Measurements from ENCODE around the gene RABGAP1. TPM values are rescaled to one million over a fixed set of nuclear protein-coding genes. Genes with fewer than 3 reads are reported as not detected.
"Not testable (repeated sequence)": the region's sequence is repeated elsewhere in the genome, so short reads cannot be mapped to it uniquely, and the experiment has no call there.

The RABGAP1 gene
- polyA plus RNA-seq (2013, experiment 1 of 2; ENCODE audit: insufficient read length) = 60.1 TPM
- 161 TPM for polyA plus RNA-seq (2013, experiment 2 of 2; ENCODE audit: insufficient read length)

DNA sequence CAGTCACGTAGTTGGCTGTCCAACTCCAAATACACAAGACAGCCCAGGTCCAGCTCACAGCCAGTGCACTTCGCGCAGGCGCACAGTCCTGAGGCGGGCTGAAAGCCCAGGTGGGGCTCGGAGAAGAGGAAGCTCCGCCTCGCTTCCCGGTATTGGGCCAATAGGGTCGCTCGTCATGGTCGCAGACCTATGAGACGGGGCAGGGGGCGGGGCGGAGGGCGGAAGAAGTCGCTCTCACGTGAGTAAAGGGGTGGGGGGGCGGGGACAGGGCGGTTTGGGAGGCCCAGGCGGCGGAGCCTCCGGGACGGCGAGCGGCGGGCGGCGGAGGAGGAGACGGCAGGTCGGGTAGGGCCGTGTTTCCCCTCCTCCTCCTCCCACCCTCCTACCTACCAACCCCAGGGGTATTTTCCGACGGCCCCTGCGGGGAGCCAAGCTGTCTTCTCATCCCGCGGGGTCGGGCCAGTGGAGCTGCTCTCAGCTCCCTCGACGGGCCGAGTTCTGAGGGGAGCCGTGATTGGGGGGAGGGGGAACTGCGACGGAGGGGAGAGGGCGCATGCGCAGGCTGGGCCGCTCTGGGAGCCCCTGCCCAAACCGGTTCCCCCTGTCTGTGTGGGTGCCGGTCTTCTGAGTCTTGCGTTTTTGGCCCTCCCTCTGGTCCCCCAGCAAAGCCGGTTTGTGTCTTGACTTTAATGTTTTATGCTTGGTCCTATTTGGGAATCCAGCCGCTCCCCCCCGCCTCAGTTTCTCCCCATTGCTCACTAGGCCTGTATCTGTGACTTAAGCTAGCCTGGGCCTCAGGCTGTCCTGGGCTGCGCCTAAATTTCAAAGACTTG, at the start of gene RABGAP1:
Gene RABGAP1, plus strand, starts transcription at position 272 of the 833 bp plus-strand sequence. CDS start 16,040 bp downstream, outside the sequence.
- peak; percentile 98 for DNase-seq

DNA sequence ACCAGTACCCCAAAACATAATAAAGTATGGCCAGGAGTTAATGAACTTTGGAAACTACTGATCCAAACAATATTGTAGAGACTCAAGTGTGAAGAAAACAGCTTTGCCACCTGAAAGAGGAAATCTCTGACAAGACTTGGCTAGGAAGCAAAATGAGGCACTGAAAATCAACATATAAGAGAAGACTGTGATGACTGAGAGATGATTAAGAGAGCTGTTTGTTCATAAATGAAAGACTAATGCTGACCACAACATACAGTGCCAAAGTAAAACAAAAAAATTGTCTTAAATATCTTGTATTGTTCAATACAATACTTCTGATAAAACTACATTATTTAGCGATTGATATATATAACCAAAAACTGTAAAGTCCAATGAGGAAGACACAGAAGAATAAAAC, 42.9 kb upstream of the RABGAP1 start:
- no peak for DNase-seq

DNA sequence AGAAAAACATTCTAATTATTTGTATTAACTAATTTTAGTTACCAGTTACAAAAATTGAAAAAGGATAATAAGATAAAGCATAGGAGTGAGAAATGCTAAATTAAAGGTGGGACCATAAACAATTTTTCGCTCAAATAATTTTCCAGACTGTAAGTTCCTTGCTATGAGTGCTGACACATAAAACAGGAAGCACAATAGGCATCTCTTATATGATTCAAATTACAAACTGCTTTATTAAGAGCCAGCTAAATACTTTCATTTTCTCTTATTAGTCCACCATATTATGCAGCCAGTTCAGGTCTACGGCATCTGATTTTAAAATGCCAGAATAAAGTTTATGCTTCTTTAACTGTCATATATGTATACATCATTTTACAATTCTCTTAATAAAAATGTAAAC, 40.0 kb upstream of the RABGAP1 start:
- peak; percentile 15 for DNase-seq

DNA sequence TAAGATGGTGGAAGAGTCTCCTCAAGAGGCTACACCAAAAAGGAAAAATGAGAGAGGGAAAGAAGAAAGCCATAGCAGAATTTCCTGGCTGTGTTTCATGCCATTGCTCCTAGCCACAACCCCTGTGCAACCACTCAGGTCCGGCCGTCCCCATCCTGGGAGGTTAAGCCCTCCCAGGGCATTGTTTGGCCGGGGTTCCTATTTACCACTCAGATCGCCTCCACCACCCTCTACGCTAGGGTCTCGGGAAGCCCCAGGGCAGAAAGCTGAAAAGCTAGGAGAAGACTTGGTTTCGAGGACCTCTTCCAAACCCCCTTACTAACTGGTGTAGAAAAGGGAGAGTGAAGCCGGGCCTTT, 36.4 kb upstream of the RABGAP1 start:
- peak; percentile 30 for DNase-seq

DNA sequence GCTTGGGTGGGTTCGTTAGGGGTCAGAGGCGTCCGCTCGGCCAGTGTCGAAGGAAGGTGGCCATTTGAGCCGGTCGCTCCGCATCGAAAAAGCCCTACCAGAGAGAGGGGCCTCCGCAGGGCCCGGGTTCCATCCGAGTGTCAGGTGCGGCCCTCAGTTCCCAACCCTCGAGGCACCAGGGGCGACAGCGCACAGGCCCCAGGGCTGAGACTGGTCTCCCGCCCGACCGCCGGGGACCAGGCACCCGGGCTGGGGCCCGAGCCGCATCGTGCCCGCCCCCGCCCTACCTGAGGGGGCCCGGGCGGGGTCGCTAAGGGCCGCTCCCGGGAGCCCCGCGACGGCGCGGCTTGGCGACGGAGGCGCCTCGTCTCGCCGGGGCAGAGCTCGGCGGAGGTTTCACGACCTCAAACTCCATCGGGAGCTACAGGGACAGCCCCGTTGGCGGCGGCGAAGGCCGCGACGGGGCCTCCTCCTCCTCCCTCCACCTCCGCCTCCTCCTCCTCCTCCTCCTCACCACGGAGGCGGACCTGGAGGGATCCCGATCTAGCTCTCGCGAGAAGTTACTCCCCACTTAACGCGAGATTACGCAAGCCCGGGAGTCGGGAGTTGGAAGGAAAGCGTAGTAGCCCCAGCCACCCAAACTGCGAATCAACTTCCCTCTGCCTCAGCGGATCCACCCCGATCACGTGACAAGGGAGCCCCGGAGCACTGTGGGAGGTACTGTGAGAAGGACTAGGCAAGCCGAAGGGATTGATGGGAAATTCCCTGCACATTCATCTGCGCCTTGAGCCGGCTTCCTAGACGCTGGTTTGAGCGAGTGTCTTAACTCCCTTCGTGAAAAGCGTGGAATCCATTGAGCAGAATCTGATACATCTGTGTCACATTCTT, 35.8 kb upstream of the RABGAP1 start, which contains the start of gene RC3H2:
Gene RC3H2, minus strand, starts transcription at position 537 of the 888 bp plus-strand sequence. CDS start 7,850 bp downstream, outside the sequence.
- peak; percentile 100 for DNase-seq

DNA sequence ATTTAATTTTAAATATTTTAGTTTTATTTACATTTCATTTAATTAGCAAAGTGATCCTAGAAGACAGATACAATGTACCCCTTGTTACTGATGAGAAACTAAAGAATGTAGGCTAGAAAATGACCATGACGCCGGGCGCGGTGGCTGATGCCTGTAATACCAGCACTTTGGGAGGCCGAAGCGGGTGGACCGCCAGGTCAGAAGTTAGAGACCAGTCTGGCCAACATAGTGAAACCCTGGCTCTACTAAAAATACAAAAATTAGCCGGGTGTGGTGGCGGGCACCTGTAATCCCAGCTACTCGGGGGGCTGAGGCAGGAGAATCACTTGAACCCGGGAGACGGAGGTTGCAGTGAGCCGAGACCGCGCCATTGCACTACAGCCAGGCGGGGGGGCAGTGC, 34.7 kb upstream of the RABGAP1 start:
- not testable (repeated sequence) for DNase-seq

DNA sequence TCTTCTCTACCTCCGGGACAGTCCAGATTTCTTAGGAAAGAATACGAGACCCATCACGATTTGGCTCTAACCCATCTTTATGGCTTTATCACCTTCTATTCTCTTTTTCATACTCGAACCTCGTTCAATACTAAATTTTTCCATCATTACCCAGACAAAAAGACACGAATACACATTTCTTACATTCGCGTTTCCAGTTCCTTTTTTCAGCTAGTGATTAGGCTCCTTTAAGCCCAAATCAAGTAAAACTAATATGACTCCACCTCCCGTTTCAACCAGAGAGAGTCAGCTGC, 28.2 kb upstream of the RABGAP1 start:
- DNase-seq = no peak

DNA sequence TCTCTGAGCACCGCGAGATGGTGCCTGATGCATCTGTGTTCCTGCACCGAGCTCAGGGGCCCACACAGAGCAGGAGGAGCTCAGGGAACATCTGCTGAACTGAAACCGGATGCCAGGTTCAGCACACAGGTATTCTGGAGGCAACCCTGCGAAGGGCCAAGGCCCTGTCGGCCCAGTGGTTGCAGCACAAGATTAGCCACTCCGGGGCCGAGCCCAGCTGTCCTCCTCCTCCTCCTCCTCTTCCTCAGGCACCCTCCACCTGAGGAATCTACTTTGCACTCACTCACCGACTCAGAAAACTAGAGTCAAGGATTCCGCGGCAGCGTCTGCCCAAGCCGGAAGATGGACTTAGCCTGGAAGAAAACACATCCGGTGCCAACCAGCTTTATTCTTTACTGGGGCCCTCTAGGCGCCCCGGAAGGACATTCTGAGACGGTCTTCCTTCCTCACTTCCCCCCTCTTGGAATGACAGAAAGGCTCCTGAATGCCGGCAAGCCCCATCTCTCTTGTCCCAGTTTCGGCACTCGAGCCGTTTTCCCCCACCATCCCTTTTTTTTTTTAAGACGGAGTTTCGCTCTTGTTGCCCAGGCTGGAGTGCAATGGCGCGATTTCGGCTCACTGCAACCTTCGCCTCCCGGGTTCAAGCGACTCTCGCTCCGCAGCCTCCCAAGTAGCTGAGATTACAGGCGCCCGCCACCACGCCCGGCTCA, 27.7 kb upstream of the RABGAP1 start, which contains the start of gene ZBTB6:
Gene ZBTB6, minus strand, starts transcription at position 360 of the 710 bp plus-strand sequence. CDS start 1,251 bp downstream, outside the sequence.
- peak; percentile 90 for DNase-seq

DNA sequence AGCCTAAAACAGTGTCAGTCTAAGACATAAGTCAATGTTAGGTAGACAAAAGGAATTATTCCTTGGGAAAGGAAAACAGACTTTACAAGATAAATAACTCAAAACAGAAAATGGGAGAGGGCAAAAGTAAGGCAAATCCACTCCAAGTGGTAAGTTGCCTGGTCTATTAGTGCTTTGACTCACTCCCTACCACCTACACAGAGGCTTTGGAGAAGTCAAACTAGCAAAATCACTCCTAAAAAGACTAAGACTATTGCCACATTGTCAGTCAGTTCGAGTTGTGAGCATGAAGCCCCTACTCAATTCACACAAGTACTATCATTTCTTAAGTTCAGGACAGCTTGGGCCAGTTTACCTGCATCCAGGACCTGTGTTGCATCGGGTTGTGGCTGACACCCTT, 22.5 kb upstream of the RABGAP1 start:
- no peak for DNase-seq

DNA sequence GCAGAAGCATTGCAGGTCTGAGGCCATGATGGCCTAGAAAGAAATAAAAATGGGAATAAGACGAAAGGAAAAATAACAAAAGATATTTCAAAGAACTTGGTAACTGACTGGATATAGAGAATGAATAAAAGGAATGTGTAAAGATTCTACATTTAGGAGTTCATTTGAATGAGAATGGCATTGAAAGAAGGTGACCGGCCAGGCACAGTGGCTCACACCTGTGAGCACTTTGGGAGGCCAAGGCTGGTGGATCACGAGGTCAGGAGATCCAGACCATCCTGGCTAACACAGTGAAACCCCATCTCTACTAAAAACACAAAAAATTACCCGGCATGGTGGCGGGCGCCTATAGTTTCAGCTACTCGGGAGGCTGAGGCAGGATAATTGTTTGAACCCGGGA, 18.1 kb upstream of the RABGAP1 start:
- no peak for DNase-seq

DNA sequence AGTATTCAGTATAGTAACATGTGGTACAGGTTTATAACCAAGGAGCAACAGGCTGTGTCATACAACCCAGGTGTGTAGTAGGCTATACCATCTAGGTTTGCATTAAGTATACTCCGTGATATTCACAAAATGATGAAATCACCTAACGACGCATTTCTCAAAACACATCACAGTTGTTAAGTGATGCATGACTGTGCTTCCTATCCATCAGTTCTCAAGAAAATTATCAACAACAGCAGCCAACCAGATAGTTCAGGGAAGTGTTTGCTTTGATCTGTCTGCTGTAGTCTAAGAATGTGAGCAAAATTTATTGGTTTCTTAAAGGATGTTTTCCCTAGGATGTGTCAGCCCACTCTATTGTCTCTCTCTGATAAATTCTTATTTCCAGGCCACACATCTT, 16.9 kb upstream of the RABGAP1 start:
- DNase-seq = no peak

DNA sequence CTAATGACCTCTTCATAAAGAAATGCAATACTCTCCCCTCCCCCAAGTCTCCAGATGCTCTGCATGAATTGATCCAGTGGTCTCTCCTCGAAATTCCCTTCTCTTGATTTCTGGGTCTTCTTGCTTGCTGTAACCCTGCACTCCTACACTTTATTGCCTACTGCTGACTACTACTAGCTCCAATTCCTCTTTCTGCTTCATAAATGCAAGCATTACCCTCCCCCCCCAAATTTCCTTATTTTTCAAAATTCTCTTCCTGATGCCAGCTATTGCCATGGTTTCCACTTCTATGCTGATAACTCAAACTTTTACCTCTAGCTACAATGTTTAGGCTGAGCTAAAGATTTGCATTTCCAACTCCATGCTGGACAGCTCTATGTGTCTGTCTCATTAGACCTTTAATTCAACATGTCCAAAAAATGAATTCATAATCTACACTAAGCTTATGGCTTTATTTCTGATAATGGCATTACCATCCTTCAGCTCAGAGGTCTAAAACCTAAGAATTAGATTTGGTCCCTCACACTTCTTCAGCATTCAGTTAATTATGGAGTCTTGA, 10.9 kb upstream of the RABGAP1 start:
- DNase-seq = no peak

DNA sequence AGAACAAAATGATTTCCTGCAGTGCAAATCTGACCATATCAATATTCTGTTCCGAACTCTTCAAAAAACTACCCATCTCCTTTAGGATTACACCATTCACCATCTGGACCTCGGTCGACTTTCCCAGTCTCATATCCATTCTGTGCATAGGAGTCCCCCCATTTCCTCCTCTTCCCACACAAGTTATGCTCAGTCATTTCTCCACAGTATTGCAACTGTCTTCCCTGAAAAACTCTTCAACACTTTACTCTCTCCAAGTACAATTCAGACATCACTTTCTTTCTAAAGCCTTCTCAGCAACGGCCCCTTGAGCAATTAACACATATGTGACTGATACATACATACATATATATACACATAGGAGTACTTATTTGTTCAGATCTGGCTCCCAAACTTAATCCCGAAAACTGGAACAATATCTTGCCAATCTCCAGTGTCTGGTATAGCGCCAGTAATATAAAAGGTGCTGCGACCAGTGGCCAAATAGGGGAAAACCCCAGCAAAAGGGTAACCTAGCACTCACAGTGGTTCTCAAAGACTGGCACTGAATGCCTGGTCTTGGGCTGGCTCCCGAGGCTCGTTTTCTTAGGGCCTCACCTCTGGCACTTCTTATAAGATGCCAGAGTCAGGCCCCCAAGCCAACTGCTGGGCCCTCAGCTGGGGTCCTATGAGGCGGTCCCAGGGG, 10.1 kb upstream of the RABGAP1 start:
- no peak for DNase-seq

DNA sequence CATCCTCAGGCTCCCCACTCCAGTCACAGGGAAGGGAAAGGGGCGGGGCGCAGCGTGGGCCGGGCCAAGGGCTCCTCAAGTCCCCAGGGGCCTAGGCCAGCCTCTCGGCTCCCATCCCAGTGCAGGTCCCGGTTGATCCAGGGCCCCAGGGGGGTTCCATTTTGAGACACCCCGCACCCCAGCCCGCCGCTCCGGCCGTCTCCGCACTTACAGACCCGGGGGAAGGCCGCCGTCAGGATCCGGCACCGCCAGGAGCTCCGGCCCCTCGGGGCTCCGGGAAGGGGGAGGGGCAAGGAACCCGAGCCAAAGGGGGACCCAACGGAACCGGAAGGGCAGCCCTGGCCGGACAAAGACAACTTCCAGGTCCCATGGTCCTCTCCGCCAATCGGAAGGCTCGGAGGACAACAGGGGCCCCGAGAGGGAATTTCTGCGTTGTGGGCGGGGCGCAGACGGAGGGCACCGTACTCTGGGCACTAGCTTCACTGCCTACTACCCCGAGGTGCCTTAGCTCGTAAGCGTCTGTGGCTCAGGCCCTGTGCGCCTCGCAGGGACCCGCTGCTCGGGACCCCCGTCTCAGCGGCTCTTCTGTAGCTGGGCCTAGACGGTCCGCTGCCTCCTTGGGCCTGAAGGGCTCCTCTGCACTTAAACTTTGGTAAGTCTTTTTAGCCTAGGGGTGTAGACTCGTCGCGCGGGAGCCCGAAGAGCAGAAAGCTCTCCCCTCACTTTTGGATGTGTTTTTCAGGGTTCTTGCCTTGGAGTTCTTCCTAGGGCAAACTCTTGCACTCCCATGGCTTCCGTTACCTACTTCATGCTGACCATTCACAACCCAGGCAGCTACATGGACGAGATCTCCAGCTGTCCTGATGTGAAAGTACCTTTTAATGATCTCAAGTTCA, 9.3 kb upstream of the RABGAP1 start, which contains the start of gene ZBTB26:
Gene ZBTB26, minus strand, starts transcription at position 287 of the 896 bp plus-strand sequence. CDS start 11,578 bp downstream, outside the sequence.
- peak; percentile 96 for DNase-seq

DNA sequence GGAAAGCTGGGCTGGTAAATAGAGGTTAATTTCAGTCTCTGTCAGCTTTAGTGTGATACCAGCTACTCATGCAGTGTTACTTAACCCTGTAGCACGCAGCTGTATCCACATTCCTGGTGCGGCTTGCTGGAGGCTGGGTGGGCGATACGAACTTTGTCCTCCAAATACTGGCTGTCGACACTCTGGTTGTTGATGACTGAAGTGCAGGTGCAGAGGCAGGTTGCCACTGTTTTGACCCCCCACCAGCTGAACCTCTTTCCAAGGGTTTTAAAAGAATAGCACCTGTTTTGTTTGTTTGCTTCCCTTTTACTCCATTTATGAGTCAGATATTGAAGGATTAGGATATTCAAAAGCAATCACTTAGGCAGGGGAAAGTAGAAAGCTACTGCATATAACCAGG, 4.4 kb upstream of the RABGAP1 start:
- no peak for DNase-seq

DNA sequence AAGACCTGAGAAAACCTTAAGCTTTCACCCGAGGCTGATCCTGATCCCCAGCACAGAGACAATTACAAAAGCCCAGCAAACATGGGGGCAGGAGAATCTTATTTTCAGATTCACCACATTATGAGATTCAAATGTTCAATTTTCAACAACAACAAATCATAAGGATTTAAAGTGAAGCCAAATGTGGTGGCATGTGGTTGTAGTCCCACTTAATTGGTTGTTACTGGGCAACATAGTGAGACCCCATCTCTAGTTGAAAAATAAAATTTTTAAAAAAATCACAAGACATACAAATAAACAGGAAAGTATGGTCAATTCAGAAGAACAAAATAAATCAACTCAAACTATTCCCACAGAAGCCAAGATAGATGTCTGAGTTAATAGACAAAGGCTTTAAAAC, 3.9 kb upstream of the RABGAP1 start:
- no peak for DNase-seq

DNA sequence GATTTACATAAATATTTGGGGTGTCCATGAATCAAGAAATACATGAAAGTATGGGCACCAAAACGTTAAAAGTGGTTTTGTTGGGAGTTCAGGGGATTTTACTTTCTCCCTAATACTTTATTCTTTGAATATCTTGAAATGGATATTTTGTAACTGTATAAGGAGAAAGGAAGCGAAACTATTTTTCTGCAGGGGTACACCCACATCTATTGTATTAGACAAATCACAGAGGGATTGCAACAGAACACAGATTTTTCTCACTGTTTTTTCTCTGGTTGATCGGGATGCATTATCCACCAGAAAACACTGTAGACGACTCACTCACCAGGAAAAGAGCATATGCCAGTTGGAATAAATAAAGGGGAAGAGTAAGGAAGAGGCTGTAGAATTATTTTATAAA, 1.2 kb upstream of the RABGAP1 start:
- DNase-seq = no peak

DNA sequence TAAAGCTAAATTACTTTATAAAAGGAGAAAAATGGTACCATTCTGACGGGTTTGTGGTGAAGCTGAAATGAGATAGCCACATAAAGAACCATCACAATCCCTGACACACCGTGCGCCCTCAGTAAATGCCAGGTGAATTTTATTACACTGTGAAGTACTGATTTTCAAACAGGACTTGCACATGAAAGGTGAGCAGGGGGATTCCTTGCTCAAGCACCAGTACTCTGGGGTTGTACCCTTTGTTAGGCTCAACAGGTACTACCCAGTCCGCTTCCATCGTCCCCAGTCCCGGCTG, 419 bp upstream of the RABGAP1 start:
- no peak for DNase-seq

DNA sequence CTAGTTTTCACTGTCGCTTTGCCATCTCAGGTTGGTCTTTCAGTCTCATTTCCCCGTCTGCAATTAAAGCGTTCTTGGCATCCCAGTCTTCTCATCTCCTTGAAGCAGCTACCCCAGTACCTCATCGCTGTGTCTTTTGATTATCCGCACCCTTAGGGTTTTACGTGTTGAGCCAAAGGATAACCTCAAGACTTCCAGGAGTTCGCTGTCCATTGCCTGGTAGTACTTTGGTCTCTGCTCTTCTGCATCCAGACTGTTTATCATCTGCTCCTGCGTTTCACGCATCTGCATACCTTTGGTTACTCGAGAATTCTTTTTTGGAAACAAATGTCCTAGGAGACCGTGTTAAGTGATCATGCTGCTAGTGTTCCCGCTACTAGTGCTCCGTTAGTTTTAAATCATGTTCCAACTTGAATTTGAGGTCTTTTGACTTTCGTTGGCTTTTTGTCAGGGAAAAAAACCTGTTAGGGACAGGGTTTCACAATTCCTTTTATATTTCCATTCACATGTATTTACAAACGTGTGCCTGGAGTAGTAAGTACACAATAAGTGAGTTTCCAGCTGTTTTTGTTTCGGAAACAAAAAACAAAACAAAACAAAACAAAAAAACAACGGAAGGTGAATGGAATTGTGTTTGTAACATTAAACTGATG, 888 bp downstream of the RABGAP1 start:
- DNase-seq = peak; percentile 48

All from fibroblast of skin of back (primary cell).